ENCODE results near the gene TMOD4.

The TMOD4 gene

DNA sequence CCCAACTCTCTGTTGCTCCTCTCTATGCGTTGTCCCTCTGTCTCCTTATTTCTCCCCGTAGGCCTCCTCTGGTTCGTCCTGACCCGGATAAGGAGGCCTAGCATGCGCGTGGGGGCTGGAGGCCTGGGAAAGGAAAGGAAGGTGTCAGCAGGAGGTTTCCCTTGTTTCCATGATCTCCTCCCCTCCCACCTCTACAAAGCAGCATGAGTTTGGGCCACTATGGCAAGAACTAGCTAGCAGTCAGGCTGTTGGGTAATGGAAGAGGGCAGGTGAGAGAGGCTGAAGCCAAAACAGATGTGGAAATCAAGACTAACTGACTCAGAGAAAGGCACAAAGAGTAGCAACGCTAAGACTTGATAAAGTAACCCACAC, 28.7 kb downstream of the TMOD4 start:
- TF ChIP-seq, protein P1, sequence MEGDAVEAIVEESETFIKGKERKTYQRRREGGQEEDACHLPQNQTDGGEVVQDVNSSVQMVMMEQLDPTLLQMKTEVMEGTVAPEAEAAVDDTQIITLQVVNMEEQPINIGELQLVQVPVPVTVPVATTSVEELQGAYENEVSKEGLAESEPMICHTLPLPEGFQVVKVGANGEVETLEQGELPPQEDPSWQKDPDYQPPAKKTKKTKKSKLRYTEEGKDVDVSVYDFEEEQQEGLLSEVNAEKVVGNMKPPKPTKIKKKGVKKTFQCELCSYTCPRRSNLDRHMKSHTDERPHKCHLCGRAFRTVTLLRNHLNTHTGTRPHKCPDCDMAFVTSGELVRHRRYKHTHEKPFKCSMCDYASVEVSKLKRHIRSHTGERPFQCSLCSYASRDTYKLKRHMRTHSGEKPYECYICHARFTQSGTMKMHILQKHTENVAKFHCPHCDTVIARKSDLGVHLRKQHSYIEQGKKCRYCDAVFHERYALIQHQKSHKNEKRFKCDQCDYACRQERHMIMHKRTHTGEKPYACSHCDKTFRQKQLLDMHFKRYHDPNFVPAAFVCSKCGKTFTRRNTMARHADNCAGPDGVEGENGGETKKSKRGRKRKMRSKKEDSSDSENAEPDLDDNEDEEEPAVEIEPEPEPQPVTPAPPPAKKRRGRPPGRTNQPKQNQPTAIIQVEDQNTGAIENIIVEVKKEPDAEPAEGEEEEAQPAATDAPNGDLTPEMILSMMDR (IDR thresholded peaks at IDR 0.05; ENCODE audit: control insufficient read depth, extremely low read depth, insufficient read depth) = no peak
- peak overlapping the region; percentile 64 for H3K4me3 ChIP-seq (ENCODE audit: low read depth, low read length)
- DNase-seq (ENCODE audit: low read depth) = no peak

DNA sequence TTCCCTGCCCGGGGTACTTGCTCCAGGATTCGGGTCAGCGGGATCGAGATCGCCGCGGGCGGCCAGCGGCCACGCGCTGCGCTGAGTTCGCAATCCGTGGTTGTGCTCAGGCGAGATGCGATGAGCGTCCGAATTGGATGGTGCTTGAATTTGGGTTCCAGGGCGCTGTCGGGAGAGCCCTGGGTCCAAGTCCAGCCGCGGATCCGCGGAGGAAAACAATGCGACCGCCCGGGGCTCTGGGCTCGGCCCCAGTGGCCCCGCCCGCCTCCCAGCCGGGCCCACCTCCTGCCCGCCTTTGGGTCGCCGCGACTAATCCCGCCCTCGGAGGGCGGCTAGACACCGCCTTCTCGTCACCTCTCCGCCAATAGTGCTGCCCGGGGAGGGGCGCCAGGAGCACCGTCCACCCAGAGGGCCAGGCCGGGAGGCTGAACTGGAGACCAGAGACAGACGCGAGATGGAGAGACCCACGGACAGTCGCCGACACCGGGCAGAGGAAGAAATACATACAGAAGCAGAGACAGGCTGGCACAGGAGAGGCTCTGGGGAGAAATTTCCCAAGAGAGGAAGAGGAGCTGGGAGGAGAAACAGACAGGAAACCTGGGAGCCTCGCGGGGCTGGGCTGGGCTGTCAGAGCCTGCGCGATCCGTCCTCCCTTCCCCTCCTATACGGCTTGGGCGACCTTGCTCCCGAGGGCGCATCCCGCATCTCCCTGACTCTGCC, 29.2 kb downstream of the TMOD4 start, which contains the start of gene SEMA6C:
Gene SEMA6C (minus strand): TSS at position 220 of the 720 bp plus-strand sequence. CDS start 4,010 bp downstream, outside the sequence.
- DNase-seq (ENCODE audit: low read depth) = peak; percentile 59
- TF ChIP-seq, protein P1 (IDR thresholded peaks at IDR 0.05; ENCODE audit: control insufficient read depth, extremely low read depth, insufficient read depth) = no peak
- H3K4me3 ChIP-seq (ENCODE audit: low read depth, low read length) = peak within 1 kb of the TSS; percentile 64

DNA sequence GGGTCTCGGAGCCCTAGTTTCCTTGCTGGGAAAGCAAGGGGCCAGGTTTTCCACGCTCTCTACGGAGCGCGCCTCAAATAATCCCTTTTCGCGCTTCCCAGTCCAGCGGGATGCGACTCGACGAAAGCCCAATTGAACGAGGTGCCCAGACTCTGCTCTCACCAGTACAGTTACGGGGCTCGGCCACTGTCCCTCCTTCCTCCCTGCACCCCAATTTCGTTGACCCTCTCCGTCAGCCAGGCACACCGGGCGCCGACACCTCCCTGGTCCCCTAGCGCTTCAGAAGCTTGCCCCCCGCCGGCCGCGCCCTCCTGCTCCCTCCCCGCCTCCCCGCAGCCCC, 29.7 kb downstream of the TMOD4 start:
- peak overlapping the region; percentile 64 for H3K4me3 ChIP-seq (ENCODE audit: low read depth, low read length)
- TF ChIP-seq, protein P1 (IDR thresholded peaks at IDR 0.05; ENCODE audit: control insufficient read depth, extremely low read depth, insufficient read depth) = no peak
- no peak for DNase-seq (ENCODE audit: low read depth)

DNA sequence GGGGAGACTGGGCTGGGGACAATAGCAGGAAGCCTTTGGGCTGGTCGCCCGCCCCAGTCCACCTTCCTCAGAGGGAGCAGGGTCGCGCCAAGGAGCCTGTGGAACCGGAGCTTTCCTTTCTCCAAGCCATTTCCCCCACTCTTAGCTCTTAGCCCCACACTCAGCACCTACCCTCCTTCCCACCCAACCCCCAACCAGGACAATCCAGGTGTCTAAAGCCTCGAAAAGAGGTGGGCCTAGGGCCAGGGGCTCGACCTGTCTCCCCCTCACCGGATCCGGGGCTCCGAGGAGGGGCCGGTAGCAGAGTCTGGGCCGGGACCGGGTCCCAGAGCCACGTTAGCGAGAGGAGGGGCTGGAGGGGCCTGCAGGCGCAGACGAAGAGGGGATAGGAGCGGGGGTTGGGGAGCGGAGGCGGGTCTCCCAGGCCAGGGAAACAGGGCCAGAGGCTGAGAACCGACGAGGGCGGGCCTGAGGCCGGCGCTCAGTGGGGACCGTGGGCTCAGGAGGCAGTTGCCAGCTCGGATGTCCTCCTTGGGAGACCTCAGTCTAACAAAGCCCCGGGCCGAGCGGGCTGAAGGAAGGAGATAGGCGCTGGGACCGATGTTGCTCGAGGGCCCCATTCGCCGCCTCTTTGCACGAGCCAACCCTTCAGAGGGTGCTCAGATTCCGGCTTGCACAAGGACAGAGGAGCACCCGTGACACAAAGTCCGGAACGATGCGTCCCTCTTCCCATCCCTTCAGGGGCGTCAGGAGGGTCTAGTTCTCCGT, 30.3 kb downstream of the TMOD4 start:
- DNase-seq (ENCODE audit: low read depth) = no peak
- TF ChIP-seq, protein P1 (IDR thresholded peaks at IDR 0.05; ENCODE audit: control insufficient read depth, extremely low read depth, insufficient read depth) = no peak
- H3K4me3 ChIP-seq (ENCODE audit: low read depth, low read length) = peak overlapping the region; percentile 64

DNA sequence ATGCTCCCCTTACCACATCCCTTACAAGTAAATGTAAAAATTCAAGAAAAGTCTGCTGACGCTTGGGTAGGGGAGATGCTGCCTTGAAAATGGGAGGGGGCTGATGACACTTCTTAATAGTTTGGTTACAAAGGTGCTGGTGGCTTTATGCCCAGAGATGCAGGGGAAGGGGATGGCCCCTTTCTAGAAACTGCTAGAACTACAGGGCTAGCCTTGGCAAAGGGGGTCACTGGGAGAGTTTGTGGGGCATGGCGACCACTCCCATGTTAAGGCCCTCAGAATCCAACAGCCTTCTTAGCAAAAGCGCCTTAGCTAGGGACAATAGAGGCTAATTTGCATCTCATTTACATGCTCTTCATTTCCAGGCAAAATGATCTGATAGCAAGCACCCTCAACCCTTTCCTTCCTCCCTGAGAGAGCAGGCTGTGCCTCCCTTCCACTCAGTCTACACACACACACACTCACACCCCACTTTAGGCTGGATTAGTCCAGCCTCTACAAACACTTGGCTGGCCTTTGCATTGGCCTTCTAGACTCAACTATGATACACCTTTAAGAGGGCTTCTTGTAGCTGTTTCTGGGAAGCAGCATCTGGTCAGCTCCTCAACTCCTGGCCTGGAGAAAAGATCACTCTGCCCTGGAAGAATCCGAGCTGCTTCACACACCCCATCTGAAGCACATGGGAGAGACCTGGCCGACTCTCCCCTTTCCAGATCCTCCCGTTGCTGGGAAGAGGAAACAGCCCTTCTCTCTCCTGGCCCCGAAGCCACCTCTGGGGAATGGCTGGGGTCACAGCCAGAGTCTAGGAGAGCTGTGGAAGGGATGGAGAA, 31.1 kb downstream of the TMOD4 start:
- TF ChIP-seq, protein P1 (IDR thresholded peaks at IDR 0.05; ENCODE audit: control insufficient read depth, extremely low read depth, insufficient read depth) = no peak
- DNase-seq (ENCODE audit: low read depth) = no peak
- no peak overlapping the region for H3K4me3 ChIP-seq (ENCODE audit: low read depth, low read length)

DNA sequence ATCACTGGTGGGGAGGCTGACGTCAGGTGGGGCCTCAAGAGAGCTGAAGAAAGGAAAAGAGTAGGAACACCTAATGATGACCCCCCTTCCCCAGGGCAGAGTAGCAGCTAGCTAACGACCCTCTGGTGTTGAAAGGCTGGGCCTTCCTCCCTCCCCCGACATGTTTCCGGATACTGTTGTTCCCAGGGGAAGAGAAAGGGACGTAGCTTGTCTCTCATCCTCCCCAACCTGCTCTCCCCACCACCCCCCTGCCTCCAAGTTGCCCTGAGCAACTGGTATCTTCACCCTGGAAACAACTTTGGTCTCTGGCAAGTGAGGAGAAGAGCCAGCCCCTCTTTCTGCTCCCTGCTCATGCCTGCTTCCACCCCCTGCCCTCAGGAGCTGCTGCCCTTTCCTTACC, 31.8 kb downstream of the TMOD4 start:
- DNase-seq (ENCODE audit: low read depth) = no peak
- TF ChIP-seq, protein P1 (IDR thresholded peaks at IDR 0.05; ENCODE audit: control insufficient read depth, extremely low read depth, insufficient read depth) = no peak
- no peak overlapping the region for H3K4me3 ChIP-seq (ENCODE audit: low read depth, low read length)
